ENCODE measurements around the gene RASL11B. TPM values are rescaled to one million over a fixed set of nuclear protein-coding genes. Genes with fewer than 3 reads are reported as not detected.

RASL11B gene
- total RNA-seq, 1 donor from 2014 or later: 4.4 TPM

GRCh38 chr4:52841682-52842456, 20.2 kb upstream of the RASL11B start:
- H3K36me3 ChIP-seq (ENCODE audit: insufficient read depth, low read length): no peaks in the 10 kb centered on the region
- no peaks in the 10 kb centered on the region for H3K27me3 Mint-ChIP-seq (ENCODE audit: low read depth, unreplicated experiment)
- H3K9me3 ChIP-seq (ENCODE audit: insufficient read depth, low read depth, low read length): no peaks in the 10 kb centered on the region
- H2AFZ ChIP-seq (ENCODE audit: low read depth, low read length): peak overlapping the region; percentile 65
- H3K27ac ChIP-seq (ENCODE audit: low read depth, low read length): peak overlapping the region; percentile 21
- no peak overlapping the region for H3K4me3 ChIP-seq (ENCODE audit: insufficient read depth, low read depth, low read length)
- H3K27me3 ChIP-seq (ENCODE audit: insufficient read depth, low read length): no peaks in the 10 kb centered on the region
- no peaks in the 10 kb centered on the region for H3K79me2 ChIP-seq (ENCODE audit: insufficient read depth, low read length)
- no peak overlapping the region for H3K27ac Mint-ChIP-seq (ENCODE audit: unreplicated experiment)
- DNase-seq (ENCODE audit: low read depth): peak; percentile 67
- peaks cover 27% of the 10 kb centered on the region for H3K4me1 ChIP-seq (ENCODE audit: insufficient read depth, low read length)
- no peak overlapping the region for H3K9ac ChIP-seq (ENCODE audit: low read length)
- no peak for FAIRE-seq
- H4K20me1 ChIP-seq (ENCODE audit: insufficient read depth, low read length): no peaks in the 10 kb centered on the region
- TF ChIP-seq EZH2 (IDR thresholded peaks at IDR 0.05; ENCODE audit: insufficient read depth, low read length): no peak
- TF ChIP-seq, protein P1, sequence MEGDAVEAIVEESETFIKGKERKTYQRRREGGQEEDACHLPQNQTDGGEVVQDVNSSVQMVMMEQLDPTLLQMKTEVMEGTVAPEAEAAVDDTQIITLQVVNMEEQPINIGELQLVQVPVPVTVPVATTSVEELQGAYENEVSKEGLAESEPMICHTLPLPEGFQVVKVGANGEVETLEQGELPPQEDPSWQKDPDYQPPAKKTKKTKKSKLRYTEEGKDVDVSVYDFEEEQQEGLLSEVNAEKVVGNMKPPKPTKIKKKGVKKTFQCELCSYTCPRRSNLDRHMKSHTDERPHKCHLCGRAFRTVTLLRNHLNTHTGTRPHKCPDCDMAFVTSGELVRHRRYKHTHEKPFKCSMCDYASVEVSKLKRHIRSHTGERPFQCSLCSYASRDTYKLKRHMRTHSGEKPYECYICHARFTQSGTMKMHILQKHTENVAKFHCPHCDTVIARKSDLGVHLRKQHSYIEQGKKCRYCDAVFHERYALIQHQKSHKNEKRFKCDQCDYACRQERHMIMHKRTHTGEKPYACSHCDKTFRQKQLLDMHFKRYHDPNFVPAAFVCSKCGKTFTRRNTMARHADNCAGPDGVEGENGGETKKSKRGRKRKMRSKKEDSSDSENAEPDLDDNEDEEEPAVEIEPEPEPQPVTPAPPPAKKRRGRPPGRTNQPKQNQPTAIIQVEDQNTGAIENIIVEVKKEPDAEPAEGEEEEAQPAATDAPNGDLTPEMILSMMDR (IDR thresholded peaks at IDR 0.05; ENCODE audit: insufficient read depth, low read depth, low read length): no peak
- H3K9me3 Mint-ChIP-seq (ENCODE audit: unreplicated experiment): no peaks in the 10 kb centered on the region
- H3K36me3 Mint-ChIP-seq (ENCODE audit: low read depth, unreplicated experiment): no peaks in the 10 kb centered on the region
- peaks cover 29% of the 10 kb centered on the region for H3K4me1 Mint-ChIP-seq (ENCODE audit: low read depth, unreplicated experiment)
- peak overlapping the region; percentile 47 for H3K4me2 ChIP-seq (ENCODE audit: low read length)
- no peak overlapping the region for H3K4me3 Mint-ChIP-seq (ENCODE audit: unreplicated experiment)

DNA sequence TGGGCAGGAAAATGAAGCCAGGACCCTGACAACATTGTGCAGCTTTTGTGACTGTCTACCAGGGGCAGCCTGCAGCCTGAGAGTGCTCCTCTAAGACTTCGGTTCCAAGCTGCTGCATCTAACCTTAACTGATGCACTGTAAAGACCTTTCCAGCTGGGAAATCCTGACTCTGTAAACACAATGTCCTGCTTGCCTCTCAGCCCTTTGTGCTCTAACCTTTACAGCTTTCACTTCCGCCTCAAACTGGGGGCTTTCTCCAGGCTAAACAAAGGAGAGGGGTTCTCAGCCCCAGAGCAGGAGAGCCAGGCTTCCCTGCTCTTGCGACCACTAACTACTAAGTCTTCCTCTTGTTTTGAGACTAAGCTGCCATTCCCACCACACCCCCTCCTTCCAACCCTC, 19.3 kb upstream of the RASL11B start:
- Histone ChIP-seq H3K4me1 (ENCODE audit: insufficient read depth, low read length) (peaks cover 23% of the 10 kb centered on the region), H3K9me3 (ENCODE audit: insufficient read depth, low read depth, low read length) (no peaks in the 10 kb centered on the region), H3K9ac (ENCODE audit: low read length) (no peak overlapping the region), H3K27me3 (ENCODE audit: insufficient read depth, low read length) (no peaks in the 10 kb centered on the region), H3K27ac (ENCODE audit: low read depth, low read length) (no peak overlapping the region), H3K79me2 (ENCODE audit: insufficient read depth, low read length) (no peaks in the 10 kb centered on the region), H4K20me1 (ENCODE audit: insufficient read depth, low read length) (no peaks in the 10 kb centered on the region), H3K36me3 (ENCODE audit: insufficient read depth, low read length) (no peaks in the 10 kb centered on the region), H3K4me3 (ENCODE audit: insufficient read depth, low read depth, low read length) (no peak overlapping the region), H2AFZ (ENCODE audit: low read depth, low read length) (no peak overlapping the region), H3K4me2 (ENCODE audit: low read length) (no peak overlapping the region)
- H3K4me3 Mint-ChIP-seq (ENCODE audit: unreplicated experiment): no peak overlapping the region
- H3K36me3 Mint-ChIP-seq (ENCODE audit: low read depth, unreplicated experiment): no peaks in the 10 kb centered on the region
- H3K9me3 Mint-ChIP-seq (ENCODE audit: unreplicated experiment): no peaks in the 10 kb centered on the region
- H3K4me1 Mint-ChIP-seq (ENCODE audit: low read depth, unreplicated experiment): peaks cover 21% of the 10 kb centered on the region
- no peak overlapping the region for H3K27ac Mint-ChIP-seq (ENCODE audit: unreplicated experiment)
- FAIRE-seq: no peak
- H3K27me3 Mint-ChIP-seq (ENCODE audit: low read depth, unreplicated experiment): no peaks in the 10 kb centered on the region
- no peak for DNase-seq (ENCODE audit: low read depth)
- TF ChIP-seq, protein P1 (IDR thresholded peaks at IDR 0.05; ENCODE audit: insufficient read depth, low read depth, low read length): no peak
- no peak for TF ChIP-seq EZH2 (IDR thresholded peaks at IDR 0.05; ENCODE audit: insufficient read depth, low read length)

DNA sequence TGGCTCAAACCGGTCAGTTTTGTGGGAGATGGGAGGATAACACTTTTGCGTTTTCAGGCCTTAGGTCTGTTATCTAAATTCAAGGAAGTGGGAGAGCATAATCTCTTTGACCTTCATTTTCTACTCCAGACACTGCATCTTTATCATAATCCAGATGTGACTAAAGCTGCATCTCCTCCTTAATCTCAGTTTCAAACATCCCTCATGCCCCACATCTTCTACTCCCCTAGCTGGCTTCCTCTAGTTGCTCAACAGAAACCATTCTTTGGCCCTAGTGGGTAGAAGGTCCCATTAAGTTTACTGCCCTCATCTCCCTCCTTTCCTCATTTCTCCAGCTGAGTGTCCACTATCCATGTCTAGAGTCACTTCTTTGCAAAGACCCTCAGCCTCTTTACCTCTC, 18.8 kb upstream of the RASL11B start:
- Histone ChIP-seq H4K20me1 (ENCODE audit: insufficient read depth, low read length) (no peaks in the 10 kb centered on the region), H3K9me3 (ENCODE audit: insufficient read depth, low read depth, low read length) (no peaks in the 10 kb centered on the region), H3K4me1 (ENCODE audit: insufficient read depth, low read length) (peaks cover 18% of the 10 kb centered on the region), H3K9ac (ENCODE audit: low read length) (no peak overlapping the region), H3K4me3 (ENCODE audit: insufficient read depth, low read depth, low read length) (no peak overlapping the region), H3K79me2 (ENCODE audit: insufficient read depth, low read length) (no peaks in the 10 kb centered on the region), H3K27ac (ENCODE audit: low read depth, low read length) (no peak overlapping the region), H2AFZ (ENCODE audit: low read depth, low read length) (no peak overlapping the region), H3K36me3 (ENCODE audit: insufficient read depth, low read length) (no peaks in the 10 kb centered on the region), H3K4me2 (ENCODE audit: low read length) (no peak overlapping the region), H3K27me3 (ENCODE audit: insufficient read depth, low read length) (no peaks in the 10 kb centered on the region)
- TF ChIP-seq, protein P1 (IDR thresholded peaks at IDR 0.05; ENCODE audit: insufficient read depth, low read depth, low read length): no peak
- TF ChIP-seq EZH2 (IDR thresholded peaks at IDR 0.05; ENCODE audit: insufficient read depth, low read length): no peak
- Mint-ChIP-seq H3K27me3 (ENCODE audit: low read depth, unreplicated experiment) (no peaks in the 10 kb centered on the region), H3K4me1 (ENCODE audit: low read depth, unreplicated experiment) (peaks cover 15% of the 10 kb centered on the region), H3K27ac (ENCODE audit: unreplicated experiment) (no peak overlapping the region), H3K36me3 (ENCODE audit: low read depth, unreplicated experiment) (no peaks in the 10 kb centered on the region), H3K9me3 (ENCODE audit: unreplicated experiment) (no peaks in the 10 kb centered on the region), H3K4me3 (ENCODE audit: unreplicated experiment) (no peak overlapping the region)
- FAIRE-seq (no peak), DNase-seq (ENCODE audit: low read depth) (no peak)

Data from astrocyte (in vitro differentiated cells and primary cell).